ENCODE measurements around the gene THAP7. TPM values are rescaled to one million over a fixed set of nuclear protein-coding genes. Genes with fewer than 3 reads are reported as not detected.

THAP7 gene
- total RNA-seq, 1 donor from 2014 or later: 26.4 TPM

DNA sequence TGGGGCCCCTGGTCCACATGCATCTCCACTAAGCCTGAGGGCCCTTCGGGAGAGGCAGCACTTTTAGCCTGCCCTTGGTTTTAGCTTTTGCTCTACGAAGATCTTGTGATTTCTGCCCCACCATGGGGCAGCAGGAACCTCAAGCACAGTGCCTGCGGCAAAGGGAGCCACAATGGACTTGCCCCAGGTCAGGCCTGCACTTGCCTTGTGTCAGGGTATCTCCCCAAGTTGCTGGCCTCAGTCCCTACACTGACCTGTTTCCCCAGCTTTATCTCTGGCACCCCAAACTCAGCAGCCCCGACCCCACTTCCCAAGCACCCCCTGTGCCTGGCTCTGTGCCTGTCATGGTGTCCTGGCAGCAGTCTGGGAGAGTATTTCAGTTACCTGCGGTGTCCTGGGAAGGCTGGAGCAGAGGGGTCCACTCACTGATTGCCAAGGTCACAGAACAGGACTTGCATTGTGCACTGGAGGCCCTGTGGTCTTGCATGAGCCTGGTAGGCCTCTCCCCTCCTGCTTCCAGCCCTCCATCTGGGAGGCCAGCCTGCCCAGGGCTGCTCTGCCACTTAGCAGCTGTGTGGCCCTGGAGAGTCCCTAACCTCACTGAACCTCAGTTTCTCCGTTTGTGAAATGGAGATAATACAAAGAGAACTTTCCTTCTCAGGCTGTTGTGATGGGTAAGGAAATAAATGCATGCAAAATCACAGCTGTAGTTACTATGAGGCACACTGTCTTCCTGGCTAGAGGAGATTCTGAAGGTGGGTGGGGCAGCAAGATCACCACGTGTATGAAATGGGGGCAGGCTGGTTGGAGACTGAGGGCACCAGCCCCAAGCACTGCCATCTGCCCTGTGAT lies 38.5 kb downstream of the THAP7 start:
- H3K9me3 Mint-ChIP-seq: no peaks in the 10 kb centered on the region
- H3K36me3 Mint-ChIP-seq: no peaks in the 10 kb centered on the region
- H3K27me3 Mint-ChIP-seq: peaks cover 15% of the 10 kb centered on the region
- H3K4me3 Mint-ChIP-seq: peak overlapping the region; percentile 78
- H3K4me1 Mint-ChIP-seq (ENCODE audit: unreplicated experiment): peaks cover 9% of the 10 kb centered on the region
- H3K27ac Mint-ChIP-seq: no peak overlapping the region
- DNase-seq (ENCODE audit: extremely low spot score, unreplicated experiment): no peak
- TF ChIP-seq, protein P1, sequence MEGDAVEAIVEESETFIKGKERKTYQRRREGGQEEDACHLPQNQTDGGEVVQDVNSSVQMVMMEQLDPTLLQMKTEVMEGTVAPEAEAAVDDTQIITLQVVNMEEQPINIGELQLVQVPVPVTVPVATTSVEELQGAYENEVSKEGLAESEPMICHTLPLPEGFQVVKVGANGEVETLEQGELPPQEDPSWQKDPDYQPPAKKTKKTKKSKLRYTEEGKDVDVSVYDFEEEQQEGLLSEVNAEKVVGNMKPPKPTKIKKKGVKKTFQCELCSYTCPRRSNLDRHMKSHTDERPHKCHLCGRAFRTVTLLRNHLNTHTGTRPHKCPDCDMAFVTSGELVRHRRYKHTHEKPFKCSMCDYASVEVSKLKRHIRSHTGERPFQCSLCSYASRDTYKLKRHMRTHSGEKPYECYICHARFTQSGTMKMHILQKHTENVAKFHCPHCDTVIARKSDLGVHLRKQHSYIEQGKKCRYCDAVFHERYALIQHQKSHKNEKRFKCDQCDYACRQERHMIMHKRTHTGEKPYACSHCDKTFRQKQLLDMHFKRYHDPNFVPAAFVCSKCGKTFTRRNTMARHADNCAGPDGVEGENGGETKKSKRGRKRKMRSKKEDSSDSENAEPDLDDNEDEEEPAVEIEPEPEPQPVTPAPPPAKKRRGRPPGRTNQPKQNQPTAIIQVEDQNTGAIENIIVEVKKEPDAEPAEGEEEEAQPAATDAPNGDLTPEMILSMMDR (conservative IDR thresholded peaks at IDR 0.05): no peak

DNA sequence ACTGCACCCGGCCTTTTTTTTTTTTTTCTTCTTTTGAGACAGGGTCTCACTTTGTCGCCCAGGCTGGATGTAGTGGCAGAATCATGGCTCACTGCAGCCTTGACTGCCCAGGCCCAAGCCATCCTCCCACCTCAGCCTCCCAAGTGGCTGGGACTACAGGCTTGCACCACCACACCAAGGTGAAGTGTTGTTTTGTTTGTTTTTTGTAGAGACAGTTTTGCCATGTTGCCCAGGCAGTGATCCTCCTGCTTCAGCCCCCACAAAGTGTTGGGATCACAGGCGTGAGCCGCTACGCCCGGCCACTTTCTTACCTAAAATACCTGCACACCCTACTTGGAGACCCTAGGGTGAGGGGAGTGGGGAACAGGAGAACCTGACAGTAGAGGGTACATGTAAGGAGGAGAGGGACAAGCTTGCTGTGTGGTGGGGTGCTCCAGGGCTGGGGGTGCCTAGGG lies 39.4 kb downstream of the THAP7 start:
- Mint-ChIP-seq H3K9me3 (no peaks in the 10 kb centered on the region), H3K36me3 (no peaks in the 10 kb centered on the region), H3K4me3 (no peak overlapping the region), H3K27me3 (peaks cover 21% of the 10 kb centered on the region), H3K4me1 (ENCODE audit: unreplicated experiment) (peaks cover 9% of the 10 kb centered on the region), H3K27ac (no peak overlapping the region)
- TF ChIP-seq, protein P1 (conservative IDR thresholded peaks at IDR 0.05): no peak
- no peak for DNase-seq (ENCODE audit: extremely low spot score, unreplicated experiment)

DNA sequence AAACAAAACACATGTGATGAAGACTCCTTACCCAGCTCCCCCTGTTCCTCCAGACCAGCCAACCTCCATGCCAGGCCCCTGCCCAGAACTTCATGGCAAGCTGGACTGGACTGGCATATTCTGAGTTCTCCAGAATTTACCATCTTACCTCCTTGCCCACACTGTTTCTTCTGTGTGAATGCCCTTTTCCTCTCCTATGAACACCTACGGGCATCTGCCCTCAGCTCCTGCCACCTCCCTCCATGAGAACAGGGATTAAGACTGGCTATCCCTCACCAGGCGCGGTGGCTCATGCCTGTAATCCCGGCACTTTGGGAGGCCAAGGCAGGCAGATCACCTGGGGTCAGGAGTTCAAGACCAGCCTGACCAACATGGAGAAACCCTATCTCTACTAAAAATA lies 41.3 kb downstream of the THAP7 start:
- Mint-ChIP-seq H3K27ac (no peak overlapping the region), H3K4me1 (ENCODE audit: unreplicated experiment) (peaks cover 9% of the 10 kb centered on the region), H3K36me3 (no peaks in the 10 kb centered on the region), H3K4me3 (peak overlapping the region; percentile 61), H3K27me3 (peaks cover 26% of the 10 kb centered on the region), H3K9me3 (no peaks in the 10 kb centered on the region)
- no peak for DNase-seq (ENCODE audit: extremely low spot score, unreplicated experiment)
- TF ChIP-seq, protein P1 (conservative IDR thresholded peaks at IDR 0.05): no peak

DNA sequence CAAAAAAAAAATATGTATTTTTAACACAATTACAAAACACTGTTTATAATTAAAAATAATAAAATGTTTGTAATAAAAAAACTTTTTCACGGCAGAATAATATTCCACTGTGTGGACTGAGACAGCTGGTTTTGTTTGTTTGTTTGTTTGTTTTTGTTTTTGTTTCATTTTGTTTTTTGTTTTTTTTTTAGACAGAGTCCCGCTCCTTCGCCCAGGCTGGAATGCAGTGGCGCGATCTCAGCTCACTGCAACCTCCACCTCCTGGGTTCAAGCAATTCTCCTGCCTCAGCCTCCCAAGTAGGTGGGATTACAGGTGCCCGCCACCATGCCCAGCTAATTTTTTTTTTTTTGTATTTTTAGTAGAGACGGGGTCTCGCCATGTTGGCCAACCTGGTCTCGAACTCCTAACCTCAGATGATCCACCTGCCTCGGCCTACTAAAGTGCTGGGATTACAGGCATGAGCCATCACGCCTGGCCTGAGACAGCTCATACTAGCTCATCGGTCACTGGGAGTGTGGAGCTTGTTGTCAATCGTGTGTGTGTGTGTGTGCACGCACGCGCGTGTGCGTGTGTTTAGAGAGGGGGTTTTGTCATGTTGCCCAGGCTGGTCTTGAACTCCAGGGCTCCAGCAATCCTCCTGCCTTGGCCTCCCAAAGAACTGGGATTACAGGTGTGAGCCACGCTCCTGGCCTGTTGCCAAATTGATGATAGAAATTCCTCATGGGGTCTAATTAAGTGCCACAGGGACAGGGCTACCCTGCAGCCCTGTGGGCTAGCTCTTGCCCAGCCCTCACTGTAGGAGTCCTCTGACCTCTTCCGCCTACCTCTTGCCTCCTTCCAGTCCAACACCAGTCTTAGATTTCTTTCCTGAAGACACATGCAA lies 42.1 kb downstream of the THAP7 start:
- H3K27ac Mint-ChIP-seq: no peak overlapping the region
- peaks cover 26% of the 10 kb centered on the region for H3K27me3 Mint-ChIP-seq
- H3K4me1 Mint-ChIP-seq (ENCODE audit: unreplicated experiment): peaks cover 9% of the 10 kb centered on the region
- no peak for DNase-seq (ENCODE audit: extremely low spot score, unreplicated experiment)
- peak overlapping the region; percentile 61 for H3K4me3 Mint-ChIP-seq
- H3K9me3 Mint-ChIP-seq: no peaks in the 10 kb centered on the region
- H3K36me3 Mint-ChIP-seq: no peaks in the 10 kb centered on the region
- TF ChIP-seq, protein P1 (conservative IDR thresholded peaks at IDR 0.05): no peak

DNA sequence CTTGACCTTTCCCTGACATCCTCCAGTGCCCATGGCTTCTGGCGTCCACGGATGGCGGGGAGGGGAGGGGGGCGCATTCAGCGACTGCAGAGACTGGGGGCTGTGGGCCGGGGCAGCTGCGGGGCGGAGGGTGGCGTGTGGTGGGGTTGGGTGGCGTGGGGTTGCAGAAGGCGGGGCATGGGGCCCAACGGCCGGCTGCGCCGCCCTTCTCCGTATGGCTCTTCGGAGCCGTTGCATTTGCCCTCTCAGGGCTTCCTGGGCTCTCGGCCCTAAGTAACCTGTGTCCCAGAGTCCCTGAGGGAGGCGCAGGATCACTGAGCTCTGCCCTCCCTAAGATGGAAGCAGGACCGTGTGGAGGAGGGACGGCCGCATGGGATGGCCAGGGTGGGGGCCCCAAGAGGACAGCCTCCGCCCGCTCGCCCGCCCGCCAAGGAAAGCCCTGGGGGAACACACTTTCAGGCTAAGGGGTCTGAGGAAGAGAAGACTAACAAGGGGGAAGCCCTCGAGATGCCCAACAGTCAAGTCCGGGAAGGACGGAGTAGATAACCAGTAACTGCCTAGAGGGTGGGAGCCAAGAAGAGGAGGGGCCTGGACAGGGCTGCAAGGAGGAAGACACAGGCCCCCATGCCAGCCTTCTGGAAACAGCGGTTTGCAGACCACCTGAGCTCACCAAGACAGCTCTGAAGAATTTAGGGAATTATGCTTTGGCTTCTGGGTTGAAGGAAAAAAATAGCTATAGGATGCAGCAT lies 44.1 kb downstream of the THAP7 start:
- no peak for DNase-seq (ENCODE audit: extremely low spot score, unreplicated experiment)
- Mint-ChIP-seq H3K4me1 (ENCODE audit: unreplicated experiment) (no peaks in the 10 kb centered on the region), H3K27ac (peak overlapping the region; percentile 46), H3K4me3 (peak overlapping the region; percentile 80), H3K9me3 (no peaks in the 10 kb centered on the region), H3K27me3 (peaks cover 15% of the 10 kb centered on the region), H3K36me3 (peaks cover 5% of the 10 kb centered on the region)
- TF ChIP-seq, protein P1 (conservative IDR thresholded peaks at IDR 0.05): no peak

Data from type B pancreatic cell (in vitro differentiated cells).